Activated T-cell treated with anti-CD3 and anti-CD28 coated beads, Interleukin-2, amount 50 U/mL, for 72 hours (primary cell): ENCODE data around the gene NFIX. TPM values are rescaled to one million over a fixed set of nuclear protein-coding genes. Genes with fewer than 3 reads are reported as not detected.

Experiments
- ATAC-seq, 2 donors: fragments of 150-1000 bp; cut with Tn5 transposase; replicated peaks in 1 of 2; 2 replicates each; pipeline ENCODE4 v1.10.0; 2021; ENCODE audit warnings: moderate library complexity in 2 of 2, mild to moderate bottlenecking in 1 of 2
- DNase-seq, 2 donors: peaks; one replicate each; pipeline ENCODE4 v3.0.0; 2021 to 2022; ENCODE audit warnings: mixed read lengths in 1 of 2
- H3K27ac Mint-ChIP-seq: one replicate; pipeline ENCODE4 v1.8.0; 2022; ENCODE audit warnings: mild to moderate bottlenecking, moderate library complexity, mixed read lengths
- H3K27me3 Mint-ChIP-seq: one replicate; pipeline ENCODE4 v1.8.0; 2022; ENCODE audit warnings: low read depth, mixed read lengths
- H3K36me3 Mint-ChIP-seq, 2 donors: one replicate each; pipeline ENCODE4 v1.8.0; 2022; ENCODE audit warnings: mixed read lengths in 2 of 2, mild to moderate bottlenecking in 1 of 2; ENCODE audit not compliant: insufficient read depth in 2 of 2
- H3K4me1 Mint-ChIP-seq: one replicate; pipeline ENCODE4 v1.8.0; 2022; ENCODE audit warnings: low read depth, mixed read lengths
- H3K4me3 Mint-ChIP-seq, 2 donors: one replicate each; pipeline ENCODE4 v1.8.0; 2022; ENCODE audit warnings: mild to moderate bottlenecking in 2 of 2, mixed read lengths in 2 of 2, moderate library complexity in 2 of 2
- H3K9me3 Mint-ChIP-seq, 2 donors: one replicate each; pipeline ENCODE4 v1.8.0; 2022; ENCODE audit warnings: mixed read lengths in 2 of 2
- total RNA-seq, 2 donors: library from RNA; stranded (reverse); gene quantifications; one replicate each; pipeline ENCODE4 v1.2.3, GENCODE V29; 2022

Gene NFIX
- total RNA-seq, 2 donors from 2014 or later = 2.2 to 2.8 TPM

DNA sequence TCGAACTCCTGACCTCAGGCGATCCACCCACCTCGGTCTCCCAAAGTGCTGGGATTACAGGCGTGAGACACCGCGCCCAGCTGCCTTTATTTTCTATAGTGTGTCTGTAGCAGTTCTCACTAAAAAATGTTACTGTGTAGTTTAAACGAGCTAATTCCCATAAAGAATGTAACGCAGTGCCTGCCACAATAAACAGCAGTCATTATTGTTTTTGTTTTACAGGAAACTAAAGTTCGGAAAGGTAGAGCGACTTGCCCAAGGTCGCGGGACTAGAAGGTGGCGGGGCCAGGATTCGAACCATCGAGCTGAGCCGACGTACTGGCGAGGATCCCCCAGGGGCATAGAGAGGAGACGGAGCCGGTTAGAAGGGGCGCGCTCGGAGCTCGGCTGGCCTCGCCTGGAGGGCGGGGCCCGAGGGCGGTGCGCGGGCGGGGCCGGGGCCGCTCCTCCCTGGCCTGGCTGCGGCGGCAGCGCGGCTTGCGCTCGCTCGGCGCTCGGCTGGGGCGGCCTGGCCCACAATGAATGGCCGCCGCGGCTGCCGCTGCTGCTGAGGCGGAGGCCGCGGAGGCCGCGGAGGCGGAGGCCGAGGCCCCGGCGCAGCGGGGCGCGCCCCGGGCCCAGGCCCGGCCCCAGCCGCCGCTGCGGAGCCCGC, 122.6 kb downstream of the NFIX start, which contains the start of gene NACC1:
Gene NACC1, plus strand, starts transcription at position 493 of the 652 bp plus-strand sequence. CDS start 16,944 bp downstream, outside the sequence.
- H3K36me3 Mint-ChIP-seq = peaks cover 3 to 5% of the 10 kb centered on the region in 2 donors
- no peaks in the 10 kb centered on the region for H3K27me3 Mint-ChIP-seq
- H3K27ac Mint-ChIP-seq = peak within 1 kb of the TSS; percentile 92
- peak; percentile 85 to 90 for ATAC-seq
- peak; percentile 93 to 96 for DNase-seq
- H3K9me3 Mint-ChIP-seq = no peaks in the 10 kb centered on the region
- peaks cover 54% of the 10 kb centered on the region for H3K4me1 Mint-ChIP-seq
- H3K4me3 Mint-ChIP-seq = peak within 1 kb of the TSS; percentile 92

GRCh38 chr19:13118424-13119193, 123.3 kb downstream of the NFIX start:
- H3K4me3 Mint-ChIP-seq = peak overlapping the region; percentile 75 to 84
- H3K4me1 Mint-ChIP-seq = peaks cover 57% of the 10 kb centered on the region
- ATAC-seq = peak in 1 of 2 donors; percentile 8
- no peaks in the 10 kb centered on the region for H3K9me3 Mint-ChIP-seq
- no peaks in the 10 kb centered on the region for H3K27me3 Mint-ChIP-seq
- H3K36me3 Mint-ChIP-seq = peaks cover 3 to 7% of the 10 kb centered on the region in 2 donors
- peak overlapping the region; percentile 81 for H3K27ac Mint-ChIP-seq
- DNase-seq = peak; percentile 58 to 64

DNA sequence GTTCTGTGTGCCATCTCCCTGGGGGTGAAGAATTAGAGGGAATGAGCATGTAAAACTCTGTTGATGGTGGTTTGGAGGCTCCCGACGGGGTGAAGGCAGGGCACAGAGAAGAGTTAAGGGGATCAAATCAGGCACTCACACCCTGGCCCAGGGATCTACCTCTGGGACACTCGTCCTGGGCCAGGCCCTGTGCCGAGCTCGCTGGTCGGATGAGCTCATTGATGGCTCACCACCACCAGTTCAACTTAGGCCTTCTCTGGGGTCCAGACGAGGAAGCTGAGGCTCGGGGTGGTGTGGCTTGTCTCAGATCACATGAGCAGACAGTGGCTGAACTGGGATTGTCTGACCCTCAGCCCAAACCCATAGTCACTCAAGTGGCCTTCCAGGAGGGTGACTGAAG, 124.4 kb downstream of the NFIX start:
- ATAC-seq (no peak), DNase-seq (no peak)
- H3K36me3 Mint-ChIP-seq = peaks cover 3 to 7% of the 10 kb centered on the region in 2 donors
- no peaks in the 10 kb centered on the region for H3K27me3 Mint-ChIP-seq
- H3K4me1 Mint-ChIP-seq = peaks cover 57% of the 10 kb centered on the region
- peak overlapping the region; percentile 81 for H3K27ac Mint-ChIP-seq
- H3K4me3 Mint-ChIP-seq = peak overlapping the region; percentile 75 to 84
- H3K9me3 Mint-ChIP-seq = no peaks in the 10 kb centered on the region

DNA sequence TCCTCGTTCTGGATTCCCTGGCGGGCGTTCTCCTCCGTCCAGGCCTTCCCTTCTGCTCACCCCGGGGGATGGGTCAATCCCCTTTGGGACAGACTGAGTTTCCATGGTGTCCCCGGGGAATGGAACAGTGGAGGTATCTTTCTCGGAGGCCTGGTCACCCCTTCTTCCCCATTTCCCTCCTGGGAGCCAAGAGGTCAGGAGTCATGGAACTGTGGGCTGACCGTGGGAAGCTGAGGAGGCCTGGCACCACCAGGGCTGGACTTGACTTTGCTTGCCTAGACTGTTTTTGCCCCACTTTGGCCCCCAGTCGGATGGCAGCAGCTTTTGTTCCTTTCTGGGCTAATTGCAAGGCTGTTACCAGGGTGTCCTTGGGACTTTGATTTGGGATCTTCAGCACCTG, 124.8 kb downstream of the NFIX start:
- H3K27ac Mint-ChIP-seq = no peak overlapping the region

DNA sequence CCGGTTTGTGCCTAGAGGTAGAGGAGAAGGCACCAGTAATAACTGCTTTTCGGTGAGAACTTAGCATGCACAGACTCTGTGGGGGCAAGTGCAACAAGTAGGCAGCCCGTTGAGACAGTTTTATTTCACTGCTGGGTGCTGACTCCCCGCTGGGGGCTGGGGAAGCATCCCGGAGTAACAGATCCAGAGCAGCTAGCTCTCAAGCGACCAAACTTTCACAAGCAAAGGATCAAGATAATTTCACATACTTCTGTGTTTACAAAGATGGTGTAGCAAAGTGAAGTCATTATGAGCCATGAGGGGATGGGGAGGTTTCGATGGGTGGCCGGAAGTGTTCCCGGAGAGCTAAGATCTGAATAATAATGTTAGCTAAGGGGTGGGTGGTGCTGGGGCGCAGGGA, 125.5 kb downstream of the NFIX start:
- Mint-ChIP-seq H3K36me3 (peaks cover 3 to 7% of the 10 kb centered on the region in 2 donors), H3K27ac (peak overlapping the region; percentile 76), H3K9me3 (no peaks in the 10 kb centered on the region), H3K4me1 (peaks cover 47% of the 10 kb centered on the region), H3K4me3 (peak overlapping the region; percentile 53 to 84), H3K27me3 (no peaks in the 10 kb centered on the region)
- no peak for DNase-seq
- ATAC-seq = no peak

More for the DNA sequence above, 124.8 kb downstream of the NFIX start:
- Mint-ChIP-seq H3K27me3 (no peaks in the 10 kb centered on the region), H3K4me1 (peaks cover 55% of the 10 kb centered on the region), H3K9me3 (no peaks in the 10 kb centered on the region), H3K4me3 (peak overlapping the region; percentile 53 to 84), H3K36me3 (peaks cover 3 to 7% of the 10 kb centered on the region in 2 donors)
- DNase-seq (no peak), ATAC-seq (no peak)

DNA sequence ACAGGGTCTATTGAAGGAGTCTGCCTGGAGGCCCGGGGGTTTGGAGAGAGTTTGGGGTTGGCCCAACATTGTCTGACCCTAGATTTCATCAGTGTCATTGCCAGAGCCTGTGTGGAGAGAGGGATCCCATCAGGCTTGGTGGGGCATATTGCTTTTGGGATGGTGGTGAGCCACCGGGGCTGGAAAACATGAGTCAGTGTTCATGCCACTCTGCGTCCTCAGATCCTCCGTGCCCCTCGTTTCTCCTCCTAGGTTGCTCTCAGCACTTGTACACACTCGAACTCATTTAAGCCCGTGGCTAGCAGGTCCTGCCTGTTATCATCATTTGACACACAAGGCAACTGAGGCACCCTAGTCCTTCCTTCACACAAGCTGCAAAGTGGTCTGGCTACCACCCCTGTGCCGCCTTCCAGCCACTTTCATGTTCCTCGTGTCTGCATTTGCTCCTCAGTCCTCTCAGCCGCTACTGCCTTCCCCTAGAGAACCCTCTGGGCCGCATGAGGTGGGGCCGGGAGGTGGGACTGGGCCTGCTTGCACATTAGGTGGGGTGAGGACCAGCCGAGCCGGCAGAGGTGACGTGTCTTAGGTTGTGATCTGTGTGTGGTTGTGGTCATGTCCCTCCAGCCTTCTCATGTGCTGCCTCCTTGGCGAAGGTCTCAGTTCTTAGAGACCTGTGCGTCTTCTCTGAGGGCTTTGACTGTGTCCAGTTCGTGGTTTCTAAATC, 126.4 kb downstream of the NFIX start:
- Mint-ChIP-seq H3K27ac (peak overlapping the region; percentile 76), H3K4me1 (peaks cover 46% of the 10 kb centered on the region), H3K9me3 (no peaks in the 10 kb centered on the region), H3K27me3 (no peaks in the 10 kb centered on the region), H3K4me3 (peak overlapping the region; percentile 36 to 53), H3K36me3 (peaks cover under 1 to 7% of the 10 kb centered on the region in 2 donors)
- ATAC-seq = peak in 1 of 2 donors; percentile 27
- peak in 1 of 2 donors; percentile 39 for DNase-seq

GRCh38 chr19:13122275-13122878, 127.1 kb downstream of the NFIX start:
- Mint-ChIP-seq H3K9me3 (no peaks in the 10 kb centered on the region), H3K36me3 (peaks cover 0 to 7% of the 10 kb centered on the region in 2 donors), H3K27ac (peak overlapping the region; percentile 83), H3K27me3 (no peaks in the 10 kb centered on the region), H3K4me1 (peaks cover 45% of the 10 kb centered on the region), H3K4me3 (peak overlapping the region; percentile 36 to 53)
- ATAC-seq = peak in 1 of 2 donors; percentile 12
- peak in 1 of 2 donors; percentile 35 for DNase-seq

DNA sequence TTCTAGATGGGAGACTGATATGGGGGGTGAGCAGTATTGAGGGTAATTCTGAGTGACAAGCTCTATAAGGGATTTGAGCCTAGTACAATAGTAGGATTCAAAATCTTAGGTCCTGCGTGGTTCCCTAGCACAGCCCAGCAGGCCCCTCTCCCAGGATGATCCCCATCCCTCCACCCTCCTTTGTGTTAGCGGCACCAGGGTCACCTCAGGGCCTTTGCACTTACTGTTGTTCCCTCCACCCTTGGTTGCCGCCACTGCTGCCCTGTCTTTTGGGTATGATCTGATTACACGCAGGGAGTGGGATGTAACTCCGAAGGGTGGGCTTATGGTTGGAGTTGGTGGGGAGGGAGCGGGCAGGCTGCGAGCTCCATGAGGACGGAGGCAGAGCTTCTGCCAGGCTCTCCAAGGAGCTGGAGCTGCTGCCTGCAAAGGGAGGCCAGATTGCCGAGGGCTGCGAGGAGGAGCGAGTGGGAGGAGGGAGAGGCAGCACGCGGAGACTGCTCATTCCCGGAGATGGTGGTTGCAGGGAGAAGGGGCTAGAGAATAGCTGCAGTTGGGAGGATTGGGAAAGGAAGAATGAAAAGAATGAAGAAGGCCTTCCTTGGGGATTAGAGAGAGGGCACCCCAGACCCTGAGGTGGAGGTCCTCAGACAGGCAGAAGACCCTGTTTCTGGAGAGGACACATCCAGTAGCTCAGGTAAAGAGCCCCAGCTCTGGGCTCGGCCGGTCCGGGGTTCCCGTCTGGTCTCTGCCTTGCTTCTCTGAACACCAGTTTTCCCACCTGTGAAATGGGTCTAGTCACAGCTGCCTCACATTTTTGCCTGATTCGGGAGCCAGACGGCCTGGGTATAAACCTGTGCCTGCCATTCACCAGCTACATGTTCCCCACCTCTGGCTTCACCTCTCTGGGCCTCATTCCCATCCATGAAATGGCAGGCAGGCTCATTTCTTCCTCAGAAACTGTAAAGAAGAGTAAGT, 128.0 kb downstream of the NFIX start:
- Mint-ChIP-seq H3K27me3 (no peaks in the 10 kb centered on the region), H3K4me3 (peak overlapping the region in 1 of 2 donors; percentile 53), H3K27ac (peak overlapping the region; percentile 83), H3K9me3 (no peaks in the 10 kb centered on the region), H3K4me1 (peaks cover 49% of the 10 kb centered on the region), H3K36me3 (peaks cover 0 to 7% of the 10 kb centered on the region in 2 donors)
- no peak for ATAC-seq
- no peak for DNase-seq

DNA sequence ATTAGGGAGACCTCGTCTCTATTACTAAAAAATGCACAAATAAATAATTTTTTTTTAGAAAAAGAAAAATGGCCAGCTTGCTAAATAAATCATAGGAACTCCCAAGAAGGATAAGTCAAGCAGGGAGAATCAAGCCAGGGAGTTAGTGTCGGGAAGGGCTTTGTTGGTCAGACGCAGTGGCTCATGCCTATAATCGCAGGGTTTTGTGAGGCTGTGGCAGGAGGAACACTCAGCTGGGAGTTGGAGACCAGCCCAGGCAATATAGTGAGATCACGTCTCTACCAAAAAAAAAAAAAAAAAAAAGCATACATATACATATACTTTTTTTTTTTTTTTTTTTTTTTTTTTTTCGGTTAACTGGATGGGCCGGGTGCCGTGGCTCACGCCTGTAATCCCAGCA, 131.8 kb downstream of the NFIX start:
- DNase-seq = no peak
- ATAC-seq = no peak
- H3K27ac Mint-ChIP-seq = no peak overlapping the region
- peaks cover 4 to 8% of the 10 kb centered on the region in 2 donors for H3K36me3 Mint-ChIP-seq
- peaks cover 44% of the 10 kb centered on the region for H3K4me1 Mint-ChIP-seq
- H3K4me3 Mint-ChIP-seq = no peak overlapping the region
- no peaks in the 10 kb centered on the region for H3K27me3 Mint-ChIP-seq
- no peaks in the 10 kb centered on the region for H3K9me3 Mint-ChIP-seq

DNA sequence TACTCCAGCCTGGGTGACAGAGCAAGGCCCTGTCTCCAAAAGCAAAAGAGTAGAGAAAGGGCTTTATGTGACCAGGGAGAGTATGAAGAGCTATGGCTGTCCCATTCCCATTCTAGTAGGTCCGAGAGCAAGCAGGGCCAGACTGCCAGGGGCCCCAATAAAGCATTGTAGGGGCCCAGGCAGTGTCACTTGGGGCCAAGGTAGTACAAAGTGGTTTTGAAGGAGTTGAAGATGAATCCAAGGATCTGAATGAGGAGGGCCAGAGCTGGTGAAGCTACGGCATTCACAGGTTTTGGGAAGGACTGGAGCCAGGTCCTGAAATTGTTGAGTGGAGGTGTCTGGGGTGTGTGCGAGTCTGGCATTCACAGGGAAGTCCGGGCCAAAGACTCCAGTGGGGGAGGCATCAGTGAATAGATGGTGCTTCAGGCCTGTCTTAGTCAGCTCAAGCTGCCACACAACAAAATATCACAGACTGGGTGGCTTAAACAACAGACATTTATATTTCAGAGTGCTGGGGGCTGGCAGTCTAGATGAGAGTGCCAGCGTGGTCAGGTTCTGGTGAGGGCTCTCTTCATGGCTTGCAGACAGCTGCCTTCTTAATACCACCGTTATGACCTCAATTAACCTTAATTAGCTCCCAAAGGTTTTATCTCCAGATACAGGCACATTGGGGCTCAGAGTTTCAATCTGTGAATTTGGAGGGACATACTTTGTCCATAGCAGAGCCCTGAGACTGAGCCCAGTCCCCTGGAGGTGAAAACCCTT, 132.7 kb downstream of the NFIX start:
- Mint-ChIP-seq H3K36me3 (peaks cover 7 to 10% of the 10 kb centered on the region in 2 donors), H3K4me3 (no peak overlapping the region), H3K4me1 (peaks cover 44% of the 10 kb centered on the region), H3K9me3 (no peaks in the 10 kb centered on the region), H3K27me3 (no peaks in the 10 kb centered on the region), H3K27ac (no peak overlapping the region)
- DNase-seq = no peak
- no peak for ATAC-seq

DNA sequence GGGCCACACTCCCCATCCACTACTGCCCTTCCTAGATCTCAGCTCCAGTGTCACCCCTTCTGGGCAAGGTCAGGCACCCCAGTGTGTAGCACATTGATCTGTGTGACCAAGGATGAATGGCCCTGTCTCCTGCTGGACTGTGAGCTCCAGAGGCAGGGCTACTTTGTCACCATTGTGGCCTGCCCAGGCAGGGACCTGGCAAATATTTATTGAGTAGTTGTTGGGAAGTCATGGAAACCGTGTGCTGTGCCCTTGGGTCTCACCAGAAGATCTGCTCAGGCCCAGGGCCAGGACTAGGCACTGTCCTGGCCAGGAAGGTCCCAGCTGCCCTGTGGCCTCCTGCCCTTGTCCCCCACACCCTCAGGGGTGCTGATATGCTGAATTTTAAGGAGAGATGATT, 133.3 kb downstream of the NFIX start:
- DNase-seq = no peak
- H3K9me3 Mint-ChIP-seq = no peaks in the 10 kb centered on the region
- peaks cover 48% of the 10 kb centered on the region for H3K4me1 Mint-ChIP-seq
- H3K27ac Mint-ChIP-seq = no peak overlapping the region
- no peak overlapping the region for H3K4me3 Mint-ChIP-seq
- no peaks in the 10 kb centered on the region for H3K27me3 Mint-ChIP-seq
- H3K36me3 Mint-ChIP-seq = peaks cover 7 to 11% of the 10 kb centered on the region in 2 donors
- no peak for ATAC-seq
